HG03521 (cell line): ENCODE measurements around the gene TRIM68.
A peak's percentile ranks its signal among the peaks of the same experiment; 100 is the strongest.

Experiments
- ATAC-seq: cut with Tn5 transposase; IDR thresholded peaks from one replicate; pipeline ENCODE4 v1.9.1; 2021; ENCODE audit warnings: mild to moderate bottlenecking, moderate library complexity; ENCODE audit not compliant: unreplicated experiment

TRIM68 gene

DNA sequence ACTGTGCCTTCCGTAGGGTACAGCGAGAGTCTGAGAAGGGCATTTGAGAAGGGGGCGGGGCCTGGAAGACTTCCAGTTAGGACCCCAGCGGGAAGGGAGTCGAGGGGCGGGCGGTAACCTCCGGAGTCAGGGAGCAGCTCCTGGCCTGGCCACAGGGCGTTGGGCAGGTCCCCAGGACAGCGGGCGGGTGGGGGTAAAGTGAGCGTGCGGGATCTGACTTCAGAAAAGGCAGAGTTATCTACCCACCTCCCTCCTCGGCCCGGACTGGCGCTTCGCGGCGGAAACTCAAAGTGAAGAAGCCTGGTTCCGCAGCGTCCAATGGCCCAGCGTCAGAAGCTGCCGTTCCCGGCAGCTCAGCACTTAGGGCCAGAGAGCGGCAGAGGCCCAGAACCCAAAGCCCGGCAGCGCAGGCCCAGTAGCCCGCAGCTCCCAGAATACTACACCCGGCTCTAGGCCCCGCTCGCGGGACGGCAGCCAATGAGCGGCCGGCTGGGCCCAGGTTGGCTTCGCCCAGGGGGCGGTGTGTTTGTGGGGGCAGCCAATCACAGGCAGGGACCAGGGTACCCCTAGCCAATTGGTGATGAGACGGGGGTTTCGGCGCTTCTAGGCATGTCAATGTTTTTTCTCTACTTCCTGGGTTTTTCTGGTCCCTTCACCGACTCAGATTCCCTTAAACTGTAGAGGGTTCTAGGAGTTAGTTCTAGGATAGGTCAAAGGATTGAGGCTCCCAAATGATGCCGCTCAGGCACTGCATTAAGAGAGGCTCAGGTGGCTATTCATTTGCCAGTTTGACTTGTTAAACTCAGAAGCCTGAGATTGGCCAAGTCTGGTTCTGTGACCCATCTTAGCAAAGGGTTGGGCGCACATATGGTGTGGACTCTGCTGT, at the start of gene TRIM68:
TSS of gene TRIM68 (minus strand) at position 451 of the 886 bp plus-strand sequence. CDS start 2,727 bp downstream, outside the sequence.
- ATAC-seq: peak; percentile 100

GRCh38 chr11:4654635-4655369, 46.8 kb upstream of the TRIM68 start:
- ATAC-seq: no peak

DNA sequence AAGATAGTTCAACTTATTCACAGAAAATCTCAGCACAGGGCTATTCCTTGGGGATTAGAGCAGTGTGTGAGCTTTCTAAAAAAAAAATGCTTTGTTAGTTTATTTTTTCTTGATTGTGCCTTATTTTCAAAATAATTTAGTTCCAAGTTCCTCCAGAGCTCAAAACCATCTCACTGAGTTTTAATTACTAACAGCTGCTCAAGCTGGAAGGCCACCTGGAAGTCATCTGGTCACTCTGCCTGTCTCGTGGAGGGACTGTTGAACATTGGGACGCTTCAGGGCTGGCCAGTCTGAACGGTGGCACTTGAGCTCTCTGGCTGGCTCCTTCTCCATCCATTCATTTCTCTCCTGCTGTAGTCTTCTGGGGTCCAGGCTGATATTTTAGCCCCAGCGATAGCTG, 39.7 kb upstream of the TRIM68 start:
- ATAC-seq: no peak

DNA sequence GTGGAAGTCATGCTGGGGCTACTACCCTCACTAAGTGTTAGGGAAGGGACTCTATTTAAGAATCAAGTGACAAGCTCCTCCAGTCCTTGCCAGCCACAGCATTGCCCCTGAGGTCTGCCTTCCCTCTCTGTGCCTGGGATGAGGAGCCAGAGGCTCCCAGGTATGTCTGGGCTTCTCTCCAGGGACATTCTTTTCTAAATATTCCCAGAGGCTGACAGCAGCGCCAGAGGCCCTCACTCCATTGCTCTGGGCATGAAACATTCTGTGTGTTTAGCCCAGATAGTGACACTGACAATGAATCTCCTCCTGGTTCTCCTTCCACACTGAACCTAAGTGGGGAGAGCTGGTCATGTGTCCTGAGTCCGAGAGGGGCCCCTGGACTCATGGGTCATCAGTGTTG, 37.9 kb upstream of the TRIM68 start:
- no peak for ATAC-seq

- ATAC-seq: no peak
Observed at GRCh38 chr11:4644233-4644632, 36.2 kb upstream of the TRIM68 start.

GRCh38 chr11:4643682-4644081, 35.7 kb upstream of the TRIM68 start, which contains the start of gene OR51E1:
Gene OR51E1 (plus strand): TSS chr11:4643982. CDS start chr11:4652527, 8,545 bp downstream.
- no peak for ATAC-seq

GRCh38 chr11:4643076-4643475, 35.0 kb upstream of the TRIM68 start:
- no peak for ATAC-seq

GRCh38 chr11:4642043-4642442, 34.0 kb upstream of the TRIM68 start:
- no peak for ATAC-seq

GRCh38 chr11:4641501-4641900, 33.5 kb upstream of the TRIM68 start:
- no peak for ATAC-seq

DNA sequence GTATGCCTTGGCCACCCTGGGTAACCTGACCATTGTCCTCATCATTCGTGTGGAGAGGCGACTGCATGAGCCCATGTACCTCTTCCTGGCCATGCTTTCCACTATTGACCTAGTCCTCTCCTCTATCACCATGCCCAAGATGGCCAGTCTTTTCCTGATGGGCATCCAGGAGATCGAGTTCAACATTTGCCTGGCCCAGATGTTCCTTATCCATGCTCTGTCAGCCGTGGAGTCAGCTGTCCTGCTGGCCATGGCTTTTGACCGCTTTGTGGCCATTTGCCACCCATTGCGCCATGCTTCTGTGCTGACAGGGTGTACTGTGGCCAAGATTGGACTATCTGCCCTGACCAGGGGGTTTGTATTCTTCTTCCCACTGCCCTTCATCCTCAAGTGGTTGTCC, 31.9 kb upstream of the TRIM68 start:
- no peak for ATAC-seq

DNA sequence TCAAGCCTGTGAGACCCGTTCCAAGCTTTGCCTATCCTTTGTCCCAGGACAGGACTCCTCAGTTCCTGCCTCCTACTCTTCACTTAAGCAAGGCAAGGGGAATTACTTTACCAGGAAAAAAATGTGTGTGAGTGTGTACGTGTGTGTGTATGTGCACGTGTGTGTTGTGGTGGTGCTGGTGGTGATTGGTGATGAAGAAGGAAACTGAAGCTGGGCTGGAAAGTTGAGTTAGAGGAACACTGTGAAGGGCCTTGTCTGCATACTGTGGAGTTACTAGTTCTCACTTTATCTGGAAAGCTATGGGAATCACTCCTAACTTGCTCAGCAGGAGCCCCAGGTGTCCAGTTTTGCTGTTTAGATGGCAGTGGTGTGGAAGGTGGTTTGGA, 29.6 kb upstream of the TRIM68 start:
- ATAC-seq: no peak

- ATAC-seq: peak; percentile 96
Observed at GRCh38 chr11:4636962-4637661, 29.1 kb upstream of the TRIM68 start, which contains the start of gene OR51D1. Gene OR51D1 (plus strand): TSS chr11:4637477. CDS start chr11:4639791, 2,314 bp downstream.

- ATAC-seq: no peak
Observed at GRCh38 chr11:4636136-4636535, 28.1 kb upstream of the TRIM68 start.

- ATAC-seq: no peak
Observed at GRCh38 chr11:4626207-4627099, 18.4 kb upstream of the TRIM68 start.

GRCh38 chr11:4619514-4619913, 11.5 kb upstream of the TRIM68 start:
- ATAC-seq: no peak

GRCh38 chr11:4615856-4616444, 7.9 kb upstream of the TRIM68 start:
- no peak for ATAC-seq

DNA sequence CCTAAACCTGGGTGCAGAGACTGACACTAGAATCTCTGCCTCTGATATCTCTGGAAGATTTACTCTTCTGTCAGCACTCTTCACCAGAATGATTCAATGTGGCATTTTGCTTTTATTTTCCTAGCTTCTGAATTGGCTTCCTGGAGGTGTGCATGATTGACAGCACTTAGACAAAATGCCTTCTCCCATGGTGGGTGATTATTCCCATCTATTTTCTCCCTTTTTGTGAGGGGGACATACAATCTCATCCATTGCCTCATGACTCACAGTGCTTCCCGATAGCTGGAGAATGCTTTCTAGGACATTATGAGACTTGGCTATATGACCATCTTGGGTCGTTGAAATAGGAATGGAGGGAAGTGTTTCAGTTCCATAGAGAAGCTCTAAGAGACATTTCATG, 4.0 kb upstream of the TRIM68 start:
- ATAC-seq: no peak

- no peak for ATAC-seq
Observed at GRCh38 chr11:4610258-4610935, 2.4 kb upstream of the TRIM68 start.

DNA sequence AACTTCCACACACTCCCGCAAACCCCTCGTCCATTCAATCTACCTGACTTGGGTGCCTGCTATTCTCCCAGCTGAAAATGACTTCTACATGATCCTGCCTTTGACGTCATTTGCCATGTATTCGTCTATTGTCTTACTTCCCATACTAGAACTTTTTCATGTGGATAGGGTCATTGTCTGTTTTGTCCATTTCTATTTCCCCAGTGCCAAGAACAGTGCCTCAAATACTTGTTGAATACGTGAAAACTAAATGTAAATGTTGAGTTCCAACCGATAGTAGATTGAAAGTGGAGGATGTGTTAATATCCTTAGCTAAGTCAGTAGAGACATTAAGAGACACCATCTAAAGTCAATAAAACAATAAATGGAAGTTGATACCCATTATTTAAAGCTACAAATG, 935 bp downstream of the TRIM68 start:
- ATAC-seq: no peak
